ENCODE results near the gene DOCK8.

GRCh38 chr9:374736-375135 lies 160.1 kb downstream of the DOCK8 start:
- no peak for TF ChIP-seq POLR2A (IDR thresholded peaks at IDR 0.05)
- no peak for TF ChIP-seq CTCF (IDR thresholded peaks at IDR 0.05)
